ENCODE results near the gene MRPL37.

MRPL37 gene

GRCh38 chr1:54157401-54157800 lies 42.6 kb upstream of the MRPL37 start:
- Histone ChIP-seq H3K79me2 (ENCODE audit: control insufficient read depth, low read length) (no peaks in the 10 kb centered on the region), H3K9me3 (ENCODE audit: control insufficient read depth, insufficient read depth, low read length) (no peaks in the 10 kb centered on the region), H3K4me2 (ENCODE audit: low read length) (no peak overlapping the region), H4K20me1 (ENCODE audit: control insufficient read depth, insufficient read depth, low read depth, low read length) (no peaks in the 10 kb centered on the region), H3K4me3 (ENCODE audit: low read length) (no peak overlapping the region), H3K36me3 (ENCODE audit: control insufficient read depth, low read length) (no peaks in the 10 kb centered on the region), H3K9me2 (replicated peaks; ENCODE audit: control insufficient read depth, low read length) (no peaks in the 10 kb centered on the region), H3K27me3 (ENCODE audit: control insufficient read depth, low read length) (no peaks in the 10 kb centered on the region), H3K4me1 (ENCODE audit: control insufficient read depth, low read length) (no peaks in the 10 kb centered on the region), H3F3A (ENCODE audit: control insufficient read depth, insufficient read depth) (no peaks in the 10 kb centered on the region), H3K27ac (ENCODE audit: low read depth, low read length) (no peak overlapping the region)
- no peak for TF ChIP-seq EZH2phosphoT487 (IDR thresholded peaks at IDR 0.05; ENCODE audit: borderline replicate concordance, low read length)

- Histone ChIP-seq H3K9me2 (replicated peaks; ENCODE audit: control insufficient read depth, low read length) (no peaks in the 10 kb centered on the region), H3F3A (ENCODE audit: control insufficient read depth, insufficient read depth) (no peaks in the 10 kb centered on the region), H3K27me3 (ENCODE audit: control insufficient read depth, low read length) (no peaks in the 10 kb centered on the region), H3K4me3 (ENCODE audit: low read length) (no peak overlapping the region), H3K9me3 (ENCODE audit: control insufficient read depth, insufficient read depth, low read length) (no peaks in the 10 kb centered on the region), H3K79me2 (ENCODE audit: control insufficient read depth, low read length) (no peaks in the 10 kb centered on the region), H3K4me1 (ENCODE audit: control insufficient read depth, low read length) (no peaks in the 10 kb centered on the region), H4K20me1 (ENCODE audit: control insufficient read depth, insufficient read depth, low read depth, low read length) (no peaks in the 10 kb centered on the region), H3K36me3 (ENCODE audit: control insufficient read depth, low read length) (no peaks in the 10 kb centered on the region), H3K4me2 (ENCODE audit: low read length) (no peak overlapping the region), H3K27ac (ENCODE audit: low read depth, low read length) (no peak overlapping the region)
- TF ChIP-seq CTCF (IDR thresholded peaks at IDR 0.05; ENCODE audit: low read depth, low read length, poor library complexity, severe bottlenecking) (no peak), EZH2phosphoT487 (IDR thresholded peaks at IDR 0.05; ENCODE audit: borderline replicate concordance, low read length) (no peak)
These were observed 41.9 kb upstream of the MRPL37 start for GRCh38 chr1:54158071-54158470.

- Histone ChIP-seq H3K27ac (ENCODE audit: low read depth, low read length) (no peak overlapping the region), H3K9me3 (ENCODE audit: control insufficient read depth, insufficient read depth, low read length) (no peaks in the 10 kb centered on the region), H3F3A (ENCODE audit: control insufficient read depth, insufficient read depth) (no peaks in the 10 kb centered on the region), H3K4me3 (ENCODE audit: low read length) (no peak overlapping the region), H3K36me3 (ENCODE audit: control insufficient read depth, low read length) (no peaks in the 10 kb centered on the region), H3K79me2 (ENCODE audit: control insufficient read depth, low read length) (no peaks in the 10 kb centered on the region), H3K27me3 (ENCODE audit: control insufficient read depth, low read length) (no peaks in the 10 kb centered on the region), H3K9me2 (replicated peaks; ENCODE audit: control insufficient read depth, low read length) (no peaks in the 10 kb centered on the region), H4K20me1 (ENCODE audit: control insufficient read depth, insufficient read depth, low read depth, low read length) (no peaks in the 10 kb centered on the region), H3K4me2 (ENCODE audit: low read length) (no peak overlapping the region), H3K4me1 (ENCODE audit: control insufficient read depth, low read length) (no peaks in the 10 kb centered on the region)
- TF ChIP-seq CTCF (IDR thresholded peaks at IDR 0.05; ENCODE audit: low read depth, low read length, poor library complexity, severe bottlenecking) (no peak), EZH2phosphoT487 (IDR thresholded peaks at IDR 0.05; ENCODE audit: borderline replicate concordance, low read length) (no peak)
These were observed 40.1 kb upstream of the MRPL37 start for GRCh38 chr1:54159733-54160316.

GRCh38 chr1:54160351-54160750 lies 39.6 kb upstream of the MRPL37 start:
- H3K9me3 ChIP-seq (ENCODE audit: control insufficient read depth, insufficient read depth, low read length), result no peaks in the 10 kb centered on the region
- H3K79me2 ChIP-seq (ENCODE audit: control insufficient read depth, low read length), result no peaks in the 10 kb centered on the region
- no peaks in the 10 kb centered on the region for H3K27me3 ChIP-seq (ENCODE audit: control insufficient read depth, low read length)
- H3K4me2 ChIP-seq (ENCODE audit: low read length), result no peak overlapping the region
- H4K20me1 ChIP-seq (ENCODE audit: control insufficient read depth, insufficient read depth, low read depth, low read length), result no peaks in the 10 kb centered on the region
- H3K4me1 ChIP-seq (ENCODE audit: control insufficient read depth, low read length), result no peaks in the 10 kb centered on the region
- H3K36me3 ChIP-seq (ENCODE audit: control insufficient read depth, low read length), result no peaks in the 10 kb centered on the region
- TF ChIP-seq EZH2phosphoT487 (IDR thresholded peaks at IDR 0.05; ENCODE audit: borderline replicate concordance, low read length) (no peak), CTCF (IDR thresholded peaks at IDR 0.05; ENCODE audit: low read depth, low read length, poor library complexity, severe bottlenecking) (no peak)
- no peak overlapping the region for H3K27ac ChIP-seq (ENCODE audit: low read depth, low read length)
- H3K4me3 ChIP-seq (ENCODE audit: low read length), result no peak overlapping the region
- no peaks in the 10 kb centered on the region for H3F3A ChIP-seq (ENCODE audit: control insufficient read depth, insufficient read depth)
- H3K9me2 ChIP-seq (replicated peaks; ENCODE audit: control insufficient read depth, low read length), result no peaks in the 10 kb centered on the region
